SJCRH30 (cell line): ENCODE data around the gene ADAMTS16. TPM values are rescaled to one million over a fixed set of nuclear protein-coding genes. Genes with fewer than 3 reads are reported as not detected.

Source experiments
- DNase-seq, 2 experiments: peaks; one replicate each; pipeline ENCODE4 v3.0.0-alpha.2; 2015 to 2020
- H3K27ac ChIP-seq: fragments of 250-450 bp; sonication (Bioruptor Pico); 2 replicates; pipeline ENCODE4 v1.5.1; 2020; ENCODE audit warnings: mild to moderate bottlenecking, moderate library complexity
- H3K27me3 ChIP-seq: fragments of 250-450 bp; sonication (Bioruptor Pico); 2 replicates; pipeline ENCODE4 v1.5.1; 2020; ENCODE audit warnings: mild to moderate bottlenecking, moderate library complexity
- H3K36me3 ChIP-seq: fragments of 250-450 bp; sonication (Bioruptor Pico); 2 replicates; pipeline ENCODE4 v1.5.1; 2020; ENCODE audit warnings: mild to moderate bottlenecking, moderate library complexity
- H3K4me1 ChIP-seq: fragments of 250-450 bp; sonication (Bioruptor Pico); 2 replicates; pipeline ENCODE4 v1.5.1; 2020; ENCODE audit warnings: mild to moderate bottlenecking, moderate library complexity
- H3K4me3 ChIP-seq: fragments of 250-450 bp; sonication (Bioruptor Pico); 2 replicates; pipeline ENCODE4 v1.5.1; 2020; ENCODE audit warnings: mild to moderate bottlenecking, moderate library complexity
- H3K9me3 ChIP-seq: fragments of 250-450 bp; sonication (Bioruptor Pico); replicated peaks from 2 replicates; pipeline ENCODE4 v1.5.1; 2020; ENCODE audit warnings: mild to moderate bottlenecking, moderate library complexity
- total RNA-seq: library from RNA; depleted of rRNA; stranded (reverse); fragments of >200 nt; shearing (Covaris generic); gene quantifications from 2 replicates; pipeline ENCODE4 v1.2.3, GENCODE V29; 2014; rRNA removed

The ADAMTS16 gene
- total RNA-seq = 0.35 and 0.71 TPM in 2 replicates

- no peaks in the 10 kb centered on the region for H3K27me3 ChIP-seq
- H3K4me1 ChIP-seq = no peaks in the 10 kb centered on the region
- H3K4me3 ChIP-seq = no peak within 1 kb of the TSS
- no peak for DNase-seq
- no peaks in the 10 kb centered on the region for H3K9me3 ChIP-seq
- H3K27ac ChIP-seq = no peak within 1 kb of the TSS
- no peaks in the 10 kb centered on the region for H3K36me3 ChIP-seq
Measured at GRCh38 chr5:5139777-5140478, at the start of gene ADAMTS16. Gene ADAMTS16 (plus strand): TSS chr5:5140330. CDS start chr5:5140468, 138 bp downstream.

- H3K4me1 ChIP-seq = no peaks in the 10 kb centered on the region
- no peak for DNase-seq
- H3K9me3 ChIP-seq = no peaks in the 10 kb centered on the region
- no peaks in the 10 kb centered on the region for H3K27me3 ChIP-seq
- H3K36me3 ChIP-seq = no peaks in the 10 kb centered on the region
- no peak overlapping the region for H3K4me3 ChIP-seq
- no peak overlapping the region for H3K27ac ChIP-seq
Measured at GRCh38 chr5:5092149-5092548, 48.0 kb upstream of the ADAMTS16 start.

- H3K4me3 ChIP-seq = no peak overlapping the region
- H3K9me3 ChIP-seq = no peaks in the 10 kb centered on the region
- no peaks in the 10 kb centered on the region for H3K36me3 ChIP-seq
- no peaks in the 10 kb centered on the region for H3K4me1 ChIP-seq
- no peak for DNase-seq
- no peaks in the 10 kb centered on the region for H3K27me3 ChIP-seq
- no peak overlapping the region for H3K27ac ChIP-seq
Measured at GRCh38 chr5:5100635-5101034, 39.5 kb upstream of the ADAMTS16 start.

GRCh38 chr5:5101676-5102075, 38.5 kb upstream of the ADAMTS16 start:
- no peaks in the 10 kb centered on the region for H3K4me1 ChIP-seq
- H3K27ac ChIP-seq = no peak overlapping the region
- no peaks in the 10 kb centered on the region for H3K36me3 ChIP-seq
- no peaks in the 10 kb centered on the region for H3K27me3 ChIP-seq
- no peak overlapping the region for H3K4me3 ChIP-seq
- no peak for DNase-seq
- no peaks in the 10 kb centered on the region for H3K9me3 ChIP-seq

GRCh38 chr5:5103245-5103644, 36.9 kb upstream of the ADAMTS16 start:
- H3K27ac ChIP-seq = no peak overlapping the region
- H3K36me3 ChIP-seq = no peaks in the 10 kb centered on the region
- peak; percentile 13 to 35 for DNase-seq
- no peaks in the 10 kb centered on the region for H3K9me3 ChIP-seq
- no peaks in the 10 kb centered on the region for H3K4me1 ChIP-seq
- no peak overlapping the region for H3K4me3 ChIP-seq
- H3K27me3 ChIP-seq = no peaks in the 10 kb centered on the region

GRCh38 chr5:5104550-5104949, 35.6 kb upstream of the ADAMTS16 start:
- DNase-seq = peak in 1 of 2 experiments; percentile 0
- Histone ChIP-seq H3K27ac (no peak overlapping the region), H3K4me1 (no peaks in the 10 kb centered on the region), H3K4me3 (no peak overlapping the region), H3K9me3 (no peaks in the 10 kb centered on the region), H3K27me3 (no peaks in the 10 kb centered on the region), H3K36me3 (no peaks in the 10 kb centered on the region)

GRCh38 chr5:5105531-5105930, 34.6 kb upstream of the ADAMTS16 start:
- no peak for DNase-seq

GRCh38 chr5:5116956-5117355, 23.2 kb upstream of the ADAMTS16 start:
- no peaks in the 10 kb centered on the region for H3K4me1 ChIP-seq
- no peak for DNase-seq
- H3K27me3 ChIP-seq = no peaks in the 10 kb centered on the region
- no peak overlapping the region for H3K4me3 ChIP-seq
- H3K9me3 ChIP-seq = no peaks in the 10 kb centered on the region
- H3K27ac ChIP-seq = no peak overlapping the region
- no peaks in the 10 kb centered on the region for H3K36me3 ChIP-seq

More at GRCh38 chr5:5105531-5105930, 34.6 kb upstream of the ADAMTS16 start:
- no peaks in the 10 kb centered on the region for H3K4me1 ChIP-seq
- no peaks in the 10 kb centered on the region for H3K9me3 ChIP-seq
- no peaks in the 10 kb centered on the region for H3K27me3 ChIP-seq
- H3K4me3 ChIP-seq = no peak overlapping the region
- H3K27ac ChIP-seq = no peak overlapping the region
- no peaks in the 10 kb centered on the region for H3K36me3 ChIP-seq

- no peaks in the 10 kb centered on the region for H3K4me1 ChIP-seq
- no peaks in the 10 kb centered on the region for H3K27me3 ChIP-seq
- DNase-seq = no peak
- H3K27ac ChIP-seq = no peak overlapping the region
- no peak overlapping the region for H3K4me3 ChIP-seq
- no peaks in the 10 kb centered on the region for H3K36me3 ChIP-seq
- H3K9me3 ChIP-seq = no peaks in the 10 kb centered on the region
Measured at GRCh38 chr5:5122776-5123175, 17.4 kb upstream of the ADAMTS16 start.

- Histone ChIP-seq H3K27ac (no peak overlapping the region), H3K36me3 (no peaks in the 10 kb centered on the region), H3K4me3 (no peak overlapping the region), H3K4me1 (no peaks in the 10 kb centered on the region), H3K27me3 (no peaks in the 10 kb centered on the region), H3K9me3 (no peaks in the 10 kb centered on the region)
- no peak for DNase-seq
Measured at GRCh38 chr5:5124231-5124630, 15.9 kb upstream of the ADAMTS16 start.

- no peak overlapping the region for H3K27ac ChIP-seq
- DNase-seq = no peak
Measured at GRCh38 chr5:5126444-5126843, 13.7 kb upstream of the ADAMTS16 start.

GRCh38 chr5:5128766-5129165, 11.4 kb upstream of the ADAMTS16 start:
- H3K27ac ChIP-seq = no peak overlapping the region

More at GRCh38 chr5:5126444-5126843, 13.7 kb upstream of the ADAMTS16 start:
- H3K4me1 ChIP-seq = no peaks in the 10 kb centered on the region
- H3K36me3 ChIP-seq = no peaks in the 10 kb centered on the region
- H3K9me3 ChIP-seq = no peaks in the 10 kb centered on the region
- H3K4me3 ChIP-seq = no peak overlapping the region
- no peaks in the 10 kb centered on the region for H3K27me3 ChIP-seq

GRCh38 chr5:5132234-5132633, 7.9 kb upstream of the ADAMTS16 start:
- Histone ChIP-seq H3K9me3 (no peaks in the 10 kb centered on the region), H3K27ac (no peak overlapping the region), H3K27me3 (no peaks in the 10 kb centered on the region), H3K36me3 (no peaks in the 10 kb centered on the region), H3K4me1 (no peaks in the 10 kb centered on the region), H3K4me3 (no peak overlapping the region)
- no peak for DNase-seq

More at GRCh38 chr5:5128766-5129165, 11.4 kb upstream of the ADAMTS16 start:
- no peaks in the 10 kb centered on the region for H3K9me3 ChIP-seq
- H3K4me3 ChIP-seq = no peak overlapping the region
- no peaks in the 10 kb centered on the region for H3K36me3 ChIP-seq
- H3K4me1 ChIP-seq = no peaks in the 10 kb centered on the region
- no peak for DNase-seq
- H3K27me3 ChIP-seq = no peaks in the 10 kb centered on the region

GRCh38 chr5:5132693-5133295, 7.3 kb upstream of the ADAMTS16 start:
- no peaks in the 10 kb centered on the region for H3K36me3 ChIP-seq
- no peak for DNase-seq
- H3K27ac ChIP-seq = no peak overlapping the region
- H3K4me3 ChIP-seq = no peak overlapping the region
- H3K4me1 ChIP-seq = no peaks in the 10 kb centered on the region
- no peaks in the 10 kb centered on the region for H3K27me3 ChIP-seq
- H3K9me3 ChIP-seq = no peaks in the 10 kb centered on the region

GRCh38 chr5:5134107-5134506, 6.0 kb upstream of the ADAMTS16 start:
- DNase-seq = no peak
- Histone ChIP-seq H3K27me3 (no peaks in the 10 kb centered on the region), H3K27ac (no peak overlapping the region), H3K9me3 (no peaks in the 10 kb centered on the region), H3K4me3 (no peak overlapping the region), H3K36me3 (no peaks in the 10 kb centered on the region), H3K4me1 (no peaks in the 10 kb centered on the region)
